ENCODE measurements around the gene LTBP4. TPM values are rescaled to one million over a fixed set of nuclear protein-coding genes. Genes with fewer than 3 reads are reported as not detected.

LTBP4 gene
- total and polyA plus RNA-seq, 2 of the 13 experiments (the other 11 are each of a cell fraction or from before 2014, with no cell fraction given): 0.86 to 2.3 TPM

GRCh38 chr19:40570313-40571004, 30.7 kb upstream of the LTBP4 start (continued):
- no peak for TF ChIP-seq PCBP2 (optimal IDR thresholded peaks at IDR 0.05; ENCODE audit: low read depth, low read length, poor library complexity, severe bottlenecking)
- no peak; the same call in 1 of the 2 replicates for TF ChIP-seq DR1 (CRISPR knock-in tag; IDR thresholded peaks at IDR 0.05)
- 0 out of 2 replicates have a peak, but pooled peaks have one; percentile 35 for TF ChIP-seq IRF9 (CRISPR knock-in tag; IDR thresholded peaks at IDR 0.05; ENCODE audit: borderline replicate concordance)
- no peak for TF ChIP-seq ZBTB8A (CRISPR knock-in tag; IDR thresholded peaks at IDR 0.05; ENCODE audit: borderline replicate concordance, low read depth)
- TF ChIP-seq MAF1 (CRISPR knock-in tag; IDR thresholded peaks at IDR 0.05; ENCODE audit: borderline replicate concordance): no peak
- peak; percentile 69 for TF ChIP-seq MAX (IDR thresholded peaks at IDR 0.05)
- TF ChIP-seq CREB3 (CRISPR knock-in tag; IDR thresholded peaks at IDR 0.05): no peak
- TF ChIP-seq RARA (CRISPR knock-in tag; IDR thresholded peaks at IDR 0.05): no peak
- no peak for TF ChIP-seq SOX6 (IDR thresholded peaks at IDR 0.05)
- TF ChIP-seq SOX6 (CRISPR knock-in tag; IDR thresholded peaks at IDR 0.05): no peak
- TF ChIP-seq ZZZ3 (CRISPR knock-in tag; IDR thresholded peaks at IDR 0.05; ENCODE audit: borderline replicate concordance): no peak
- no peak for TF ChIP-seq KLF6 (CRISPR knock-in tag; IDR thresholded peaks at IDR 0.05)
- no peak for TF ChIP-seq ZNF512B (CRISPR knock-in tag; IDR thresholded peaks at IDR 0.05; ENCODE audit: borderline replicate concordance)
- TF ChIP-seq CTCF (CRISPR knock-in tag; IDR thresholded peaks at IDR 0.05): peak; percentile 76
- TF ChIP-seq MTF1 (CRISPR knock-in tag; IDR thresholded peaks at IDR 0.05): no peak
- no peak for TF ChIP-seq ZMYM2 (CRISPR knock-in tag; IDR thresholded peaks at IDR 0.05)
- no peak for TF ChIP-seq NFATC3 (CRISPR knock-in tag; IDR thresholded peaks at IDR 0.05)
- TF ChIP-seq REL (CRISPR knock-in tag; conservative IDR thresholded peaks at IDR 0.05): no peak
- TF ChIP-seq ZNF10 (CRISPR knock-in tag; IDR thresholded peaks at IDR 0.05; ENCODE audit: borderline replicate concordance, low read depth): no peak
- TF ChIP-seq GZF1 (CRISPR knock-in tag; IDR thresholded peaks at IDR 0.05): no peak
- TF ChIP-seq TBX3 (IDR thresholded peaks at IDR 0.05; ENCODE audit: borderline replicate concordance): 0 out of 2 replicates have a peak, but pooled peaks have one; percentile 39
- TF ChIP-seq ZBTB37 (CRISPR knock-in tag; IDR thresholded peaks at IDR 0.05): no peak

Data from HepG2 (cell line).